HCEC 1CT (cell line): ENCODE measurements around the gene C3orf22.

Experiments
- DNase-seq: peaks from one replicate; pipeline ENCODE4 v3.0.0-alpha.2; 2017

Gene C3orf22

GRCh38 chr3:126511291-126511690, 47.4 kb downstream of the C3orf22 start:
- DNase-seq = no peak

- DNase-seq = no peak
These were observed 48.3 kb downstream of the C3orf22 start for GRCh38 chr3:126510308-126510910.

GRCh38 chr3:126509597-126510307, 49.0 kb downstream of the C3orf22 start:
- DNase-seq = no peak

GRCh38 chr3:126508564-126508964, 50.2 kb downstream of the C3orf22 start:
- DNase-seq = peak; percentile 34

- DNase-seq = no peak
These were observed 50.8 kb downstream of the C3orf22 start for GRCh38 chr3:126507886-126508285.

- no peak for DNase-seq
These were observed 55.0 kb downstream of the C3orf22 start for GRCh38 chr3:126503701-126504100.

GRCh38 chr3:126502656-126503055, 56.1 kb downstream of the C3orf22 start:
- no peak for DNase-seq

- no peak for DNase-seq
These were observed 57.0 kb downstream of the C3orf22 start for GRCh38 chr3:126501736-126502135.

- DNase-seq = no peak
These were observed 57.7 kb downstream of the C3orf22 start for GRCh38 chr3:126501054-126501453.

GRCh38 chr3:126500016-126500415, 58.7 kb downstream of the C3orf22 start:
- no peak for DNase-seq
